Naive B cell (primary cell): Measurements from ENCODE around the gene CCNI2. TPM values are rescaled to one million over a fixed set of nuclear protein-coding genes. Genes with fewer than 3 reads are reported as not detected.

ENCODE experiments used
- ATAC-seq, 2 donors: fragments of 150-1000 bp; cut with Tn5 transposase; 2 replicates each; pipeline ENCODE4 v1.10.0; 2021; ENCODE audit warnings: low read depth in 2 of 2, mild to moderate bottlenecking in 2 of 2, moderate library complexity in 2 of 2
- DNase-seq: peaks from one replicate; pipeline ENCODE4 v3.0.0; 2022
- H3K27ac Mint-ChIP-seq, 6 donors: one replicate each; pipeline ENCODE4 v1.8.0; 2020 to 2022; ENCODE audit warnings: mild to moderate bottlenecking in 6 of 6, mixed read lengths in 6 of 6, moderate library complexity in 5 of 6, inconsistent platforms in 2 of 6
- H3K27me3 Mint-ChIP-seq, 3 donors: one replicate each; pipeline ENCODE4 v1.8.0; 2021 to 2022; ENCODE audit warnings: mixed read lengths in 3 of 3, mild to moderate bottlenecking in 1 of 3
- H3K36me3 Mint-ChIP-seq, 2 donors: one replicate each; pipeline ENCODE4 v1.8.0; 2020 to 2022; ENCODE audit warnings: mixed read lengths in 2 of 2, inconsistent platforms in 1 of 2, mild to moderate bottlenecking in 1 of 2
- H3K4me1 Mint-ChIP-seq, 3 donors: one replicate each; pipeline ENCODE4 v1.8.0; 2020 to 2022; ENCODE audit warnings: mixed read lengths in 3 of 3, inconsistent platforms in 1 of 3, mild to moderate bottlenecking in 1 of 3, moderate library complexity in 1 of 3
- H3K4me3 Mint-ChIP-seq, 8 donors: one replicate each; pipeline ENCODE4 v1.8.0; 2020 to 2022; ENCODE audit warnings: mild to moderate bottlenecking in 8 of 8, mixed read lengths in 8 of 8, moderate library complexity in 8 of 8, inconsistent platforms in 2 of 8
- H3K9me3 Mint-ChIP-seq, 7 donors: one replicate each; pipeline ENCODE4 v1.8.0; 2020 to 2022; ENCODE audit warnings: mixed read lengths in 7 of 7, mild to moderate bottlenecking in 5 of 7, inconsistent platforms in 2 of 7, moderate library complexity in 1 of 7
- polyA plus RNA-seq, 6 donors: library from polyadenylated mRNA; unstranded; fragments of 300-500 nt; fragmentation: Illumina TruSeq; gene quantifications; one replicate each; pipeline ENCODE4 v1.2.3, GENCODE V29; 2021; ENCODE audit warnings: low read depth in 6 of 6

CCNI2 gene
- polyA plus RNA-seq, 6 donors from 2014 or later: not detected

GRCh38 chr5:132739232-132739631 is 8.0 kb upstream of the CCNI2 start:
- Mint-ChIP-seq H3K9me3 (peaks cover 0 to 5% (median 3%) of the 10 kb centered on the region in 7 donors), H3K4me3 (peak overlapping the region in 1 of 8 donors; percentile 96), H3K36me3 (peaks cover 0 to 2% of the 10 kb centered on the region in 2 donors), H3K27ac (no peak overlapping the region), H3K4me1 (peaks cover 14 to 18% (median 14%) of the 10 kb centered on the region in 3 donors), H3K27me3 (peaks cover 7 to 18% (median 14%) of the 10 kb centered on the region in 3 donors)
- ATAC-seq (no peak), DNase-seq (no peak)

- Mint-ChIP-seq H3K27ac (no peak overlapping the region), H3K27me3 (peaks cover 24 to 41% (median 31%) of the 10 kb centered on the region in 3 donors), H3K36me3 (no peaks in the 10 kb centered on the region), H3K4me3 (no peak overlapping the region), H3K9me3 (peaks cover 0 to 6% (median 3%) of the 10 kb centered on the region in 7 donors), H3K4me1 (peaks cover 11 to 14% (median 14%) of the 10 kb centered on the region in 3 donors)
- ATAC-seq (no peak), DNase-seq (no peak)
Measured at GRCh38 chr5:132742158-132742557, 5.1 kb upstream of the CCNI2 start.

- Mint-ChIP-seq H3K27me3 (peaks cover 24 to 41% (median 31%) of the 10 kb centered on the region in 3 donors), H3K36me3 (no peaks in the 10 kb centered on the region), H3K9me3 (peaks cover 0 to 6% (median 3%) of the 10 kb centered on the region in 7 donors), H3K4me3 (no peak overlapping the region), H3K4me1 (peaks cover 9 to 10% (median 9%) of the 10 kb centered on the region in 3 donors), H3K27ac (no peak overlapping the region)
- ATAC-seq (no peak), DNase-seq (no peak)
Measured at GRCh38 chr5:132742626-132743025, 4.6 kb upstream of the CCNI2 start.

GRCh38 chr5:132744659-132745058 is 2.6 kb upstream of the CCNI2 start:
- DNase-seq: no peak
- Mint-ChIP-seq H3K4me3 (no peak overlapping the region), H3K27ac (no peak overlapping the region), H3K27me3 (peaks cover 29 to 47% (median 41%) of the 10 kb centered on the region in 3 donors), H3K36me3 (no peaks in the 10 kb centered on the region), H3K9me3 (peaks cover 0 to 6% (median 2%) of the 10 kb centered on the region in 7 donors), H3K4me1 (peaks cover 0 to 2% (median 0%) of the 10 kb centered on the region in 3 donors)
- ATAC-seq: no peak

GRCh38 chr5:132746592-132746953 is 653 bp upstream of the CCNI2 start:
- Mint-ChIP-seq H3K27me3 (peaks cover 37 to 47% (median 41%) of the 10 kb centered on the region in 3 donors), H3K27ac (no peak overlapping the region)

GRCh38 chr5:132747616-132748440 is 602 bp downstream of the CCNI2 start:
- peak; percentile 31 to 43 for ATAC-seq
- Mint-ChIP-seq H3K9me3 (peaks cover 0 to 4% (median 0%) of the 10 kb centered on the region in 7 donors), H3K4me1 (peaks cover 0 to 2% (median 0%) of the 10 kb centered on the region in 3 donors), H3K36me3 (no peaks in the 10 kb centered on the region), H3K27me3 (peaks cover 36 to 42% (median 38%) of the 10 kb centered on the region in 3 donors), H3K4me3 (peak overlapping the region in 7 of 8 donors; percentile 5 to 80 (median 66)), H3K27ac (no peak overlapping the region)
- no peak for DNase-seq

More at GRCh38 chr5:132746592-132746953, 653 bp upstream of the CCNI2 start:
- H3K4me1 Mint-ChIP-seq: peaks cover 0 to 2% (median 0%) of the 10 kb centered on the region in 3 donors
- DNase-seq: no peak
- H3K4me3 Mint-ChIP-seq: peak overlapping the region in 7 of 8 donors; percentile 60 to 86 (median 68)
- ATAC-seq: no peak
- no peaks in the 10 kb centered on the region for H3K36me3 Mint-ChIP-seq
- peaks cover 0 to 6% (median 2%) of the 10 kb centered on the region in 7 donors for H3K9me3 Mint-ChIP-seq

GRCh38 chr5:132748522-132749000 is 1.3 kb downstream of the CCNI2 start:
- ATAC-seq: no peak
- peak overlapping the region in 7 of 8 donors; percentile 48 to 80 (median 66) for H3K4me3 Mint-ChIP-seq
- H3K27me3 Mint-ChIP-seq: peaks cover 31 to 42% (median 41%) of the 10 kb centered on the region in 3 donors
- H3K9me3 Mint-ChIP-seq: peaks cover 0 to 2% (median 0%) of the 10 kb centered on the region in 7 donors
- peaks cover 0 to 2% (median 0%) of the 10 kb centered on the region in 3 donors for H3K4me1 Mint-ChIP-seq
- H3K27ac Mint-ChIP-seq: no peak overlapping the region
- H3K36me3 Mint-ChIP-seq: no peaks in the 10 kb centered on the region
- no peak for DNase-seq

- H3K36me3 Mint-ChIP-seq: no peaks in the 10 kb centered on the region
- ATAC-seq: no peak
- no peak for DNase-seq
- H3K27ac Mint-ChIP-seq: no peak overlapping the region
- peaks cover 28 to 48% (median 38%) of the 10 kb centered on the region in 3 donors for H3K27me3 Mint-ChIP-seq
- H3K4me1 Mint-ChIP-seq: peaks cover 0 to 2% (median 0%) of the 10 kb centered on the region in 3 donors
- peak overlapping the region in 2 of 8 donors; percentile 6 to 22 for H3K4me3 Mint-ChIP-seq
- H3K9me3 Mint-ChIP-seq: peaks cover 0 to 2% (median 0%) of the 10 kb centered on the region in 7 donors
Measured at GRCh38 chr5:132749506-132749905, 2.3 kb downstream of the CCNI2 start.

- DNase-seq: no peak
- Mint-ChIP-seq H3K4me3 (no peak overlapping the region), H3K27ac (peak overlapping the region in 1 of 6 donors; percentile 7), H3K9me3 (no peaks in the 10 kb centered on the region), H3K27me3 (peaks cover 24 to 47% (median 34%) of the 10 kb centered on the region in 3 donors), H3K36me3 (no peaks in the 10 kb centered on the region), H3K4me1 (peaks cover 0 to 2% (median 0%) of the 10 kb centered on the region in 3 donors)
- no peak for ATAC-seq
Measured at GRCh38 chr5:132750471-132751230, 3.4 kb downstream of the CCNI2 start.

- no peak for DNase-seq
- Mint-ChIP-seq H3K4me1 (peaks cover 0 to 2% (median 0%) of the 10 kb centered on the region in 3 donors), H3K4me3 (no peak overlapping the region), H3K27me3 (peaks cover 17 to 40% (median 27%) of the 10 kb centered on the region in 3 donors), H3K27ac (no peak overlapping the region), H3K9me3 (no peaks in the 10 kb centered on the region), H3K36me3 (no peaks in the 10 kb centered on the region)
- ATAC-seq: no peak
Measured at GRCh38 chr5:132751444-132751843, 4.2 kb downstream of the CCNI2 start.

GRCh38 chr5:132751971-132752580 is 4.8 kb downstream of the CCNI2 start:
- H3K4me3 Mint-ChIP-seq: no peak overlapping the region
- H3K36me3 Mint-ChIP-seq: no peaks in the 10 kb centered on the region
- peak overlapping the region in 1 of 6 donors; percentile 55 for H3K27ac Mint-ChIP-seq
- no peaks in the 10 kb centered on the region for H3K9me3 Mint-ChIP-seq
- H3K27me3 Mint-ChIP-seq: peaks cover 15 to 40% (median 23%) of the 10 kb centered on the region in 3 donors
- no peaks in the 10 kb centered on the region for H3K4me1 Mint-ChIP-seq
- DNase-seq: no peak
- no peak for ATAC-seq

- H3K27ac Mint-ChIP-seq: peak overlapping the region in 2 of 6 donors; percentile 22 to 36
- ATAC-seq (no peak), DNase-seq (no peak)
- H3K27me3 Mint-ChIP-seq: peaks cover 15 to 40% (median 23%) of the 10 kb centered on the region in 3 donors
- no peaks in the 10 kb centered on the region for H3K9me3 Mint-ChIP-seq
- no peaks in the 10 kb centered on the region for H3K36me3 Mint-ChIP-seq
- no peak overlapping the region for H3K4me3 Mint-ChIP-seq
- no peaks in the 10 kb centered on the region for H3K4me1 Mint-ChIP-seq
Measured at GRCh38 chr5:132752581-132753125, 5.4 kb downstream of the CCNI2 start.
